Sigmoid colon (tissue), 7 donors: ENCODE measurements around the gene DUSP22. TPM values are rescaled to one million over a fixed set of nuclear protein-coding genes. Genes with fewer than 3 reads are reported as not detected.

Source experiments
- DNase-seq: peaks from one replicate; pipeline ENCODE4 v3.0.0-alpha.2; 2019
- H3K27ac ChIP-seq, 4 donors: fragments of 200-600 bp; sonication (generic); one replicate each; pipeline ENCODE4 v1.5.1; 2016 to 2019; ENCODE audit warnings: mild to moderate bottlenecking in 1 of 4
- H3K27me3 ChIP-seq, 3 donors: fragments of 200-600 bp; sonication (generic); one replicate each; pipeline ENCODE4 v1.5.1; 2019; ENCODE audit warnings: mild to moderate bottlenecking in 1 of 3
- H3K36me3 ChIP-seq, 4 donors: fragments of 200-600 bp; sonication (generic); one replicate each; pipeline ENCODE4 v1.5.1; 2016 to 2019
- H3K4me1 ChIP-seq, 4 donors: fragments of 200-600 bp; sonication (generic); one replicate each; pipeline ENCODE4 v1.5.1; 2017 to 2019
- H3K4me3 ChIP-seq, 4 donors: fragments of 200-600 bp; sonication (generic); one replicate each; pipeline ENCODE4 v1.5.1; 2017 to 2019; ENCODE audit warnings: mild to moderate bottlenecking in 2 of 4, moderate library complexity in 1 of 4
- H3K9me3 ChIP-seq, 4 donors: fragments of 200-600 bp in 3 of 4; sonication (generic) in 3 of 4; one replicate each; pipeline versions ENCODE4 v1.5.1 to v1.6.1; 2013 to 2019
- CTCF ChIP-seq, 4 experiments: fragments of 450-650 bp in 3 of 4; fragments of 200-600 bp in 1 of 4; IDR thresholded peaks; one replicate each; pipeline ENCODE4 v1.5.1; 2016 to 2019; ENCODE audit warnings: antibody characterized with exemption in 4 of 4, mild to moderate bottlenecking in 3 of 4, moderate library complexity in 2 of 4
- EP300 ChIP-seq, 4 donors: sonication (generic); formaldehyde crosslinking; IDR thresholded peaks; one replicate each; pipeline ENCODE4 v1.6.1; 2017; ENCODE audit warnings: antibody characterized with exemption in 4 of 4
- POLR2A ChIP-seq, 2 donors: fragments of 450-650 bp; IDR thresholded peaks; one replicate each; pipeline ENCODE4 v1.6.1; 2016; ENCODE audit warnings: antibody characterized with exemption in 2 of 2, mild to moderate bottlenecking in 2 of 2, moderate library complexity in 2 of 2
- POLR2AphosphoS5 ChIP-seq, 4 donors: sonication (generic); formaldehyde crosslinking; IDR thresholded peaks; one replicate each; pipeline ENCODE4 v1.6.1; 2017; ENCODE audit warnings: antibody characterized with exemption in 4 of 4
- WGBS, 2 donors: extraction: QIAGEN DNeasy Blood & Tissue Kit; methylation state at CpG; one replicate each; pipeline ENCODE4 v1.1.7; 2013; 5-methylcytosine and 5-hydroxymethylcytosine counted together
- intact Hi-C: fragments of 100-400 bp; cut with DNase I; formaldehyde crosslinking; loops from one replicate; pipeline ENCODE4 v1.15.1; 2023
- polyA plus RNA-seq, 3 donors: library from polyadenylated mRNA; stranded (reverse); fragments of 200-250 nt; gene quantifications; one replicate each; pipeline ENCODE4 v1.2.3, GENCODE V29; 2013
- total RNA-seq, 4 donors: library from RNA; depleted of rRNA; stranded (reverse); fragments of >200 nt; gene quantifications; one replicate each; pipeline ENCODE4 v1.1.0, GENCODE V29; 2016
- donor health status: healthy with polysubstance abuse.
- donor health status: Bipolar disorder and iron deficiency.
- donor health status: healthy.

Gene DUSP22
- total and polyA plus RNA-seq, 7 donors, result 15.7 to 113 (median 55.6) TPM

DNA sequence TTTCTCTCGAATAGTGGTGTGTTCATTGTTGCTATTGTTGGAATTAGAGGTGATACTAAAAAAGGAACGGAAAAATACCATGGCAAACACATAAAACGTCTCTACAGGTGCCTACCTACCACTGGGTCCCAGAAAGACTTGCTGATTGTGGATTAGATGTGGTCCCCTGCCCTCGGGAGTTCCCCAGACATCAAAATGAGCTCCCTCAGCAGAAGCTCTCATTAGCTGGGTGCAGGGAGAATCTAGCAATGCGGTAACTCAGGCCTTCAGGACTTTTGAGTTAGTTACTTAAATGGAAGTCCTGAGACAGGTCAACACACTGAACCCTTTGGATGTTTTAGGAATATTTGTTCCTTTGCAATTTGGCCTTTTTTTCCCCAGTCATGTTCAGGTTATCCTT, 105.3 kb downstream of the DUSP22 start:
- WGBS, 2 donors, result 79 to 80% methylated on average over 5 of the region's 5 CpGs
- Histone ChIP-seq H3K4me3 (no peak overlapping the region), H3K27me3 (peaks cover 11 to 42% (median 19%) of the 10 kb centered on the region in 3 donors), H3K4me1 (peaks cover 0 to 14% (median 11%) of the 10 kb centered on the region in 4 donors), H3K9me3 (no peaks in the 10 kb centered on the region), H3K36me3 (no peaks in the 10 kb centered on the region), H3K27ac (no peak overlapping the region)
- intact Hi-C loops, result no loop called here
- TF ChIP-seq POLR2A (IDR thresholded peaks at IDR 0.05) (no peak), POLR2AphosphoS5 (IDR thresholded peaks at IDR 0.05) (no peak), EP300 (IDR thresholded peaks at IDR 0.05) (no peak), CTCF (IDR thresholded peaks at IDR 0.05) (no peak)
- DNase-seq, result no peak

DNA sequence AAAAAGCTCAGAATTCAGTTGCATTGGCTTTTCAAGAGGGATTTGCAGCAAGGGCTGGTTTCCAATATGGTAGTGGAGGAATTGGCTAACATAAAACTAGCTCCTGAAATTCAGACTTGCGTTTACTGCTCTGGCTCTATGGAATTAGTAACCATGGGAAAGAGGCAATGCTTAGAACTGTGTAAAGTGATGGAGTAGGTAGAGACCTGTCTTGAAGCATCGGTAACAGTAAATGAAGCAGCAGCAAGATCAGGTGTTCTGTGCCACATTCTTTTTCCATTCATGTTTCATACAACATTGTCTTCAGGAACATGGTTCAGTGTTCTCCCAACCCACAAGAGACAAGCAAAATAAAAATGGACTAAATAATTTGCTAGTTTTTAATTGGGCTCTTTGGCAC, 105.8 kb downstream of the DUSP22 start:
- Histone ChIP-seq H3K36me3 (no peaks in the 10 kb centered on the region), H3K27ac (no peak overlapping the region), H3K4me3 (no peak overlapping the region), H3K9me3 (no peaks in the 10 kb centered on the region), H3K27me3 (peaks cover 8 to 37% (median 14%) of the 10 kb centered on the region in 3 donors), H3K4me1 (peaks cover 0 to 9% (median 7%) of the 10 kb centered on the region in 4 donors)
- TF ChIP-seq POLR2AphosphoS5 (IDR thresholded peaks at IDR 0.05) (no peak), EP300 (IDR thresholded peaks at IDR 0.05) (no peak), CTCF (IDR thresholded peaks at IDR 0.05) (no peak), POLR2A (IDR thresholded peaks at IDR 0.05) (no peak)
- intact Hi-C loops, result no loop called here
- DNase-seq, result no peak
- WGBS, 2 donors, result 90 to 91% methylated on average over 2 of the region's 2 CpGs

DNA sequence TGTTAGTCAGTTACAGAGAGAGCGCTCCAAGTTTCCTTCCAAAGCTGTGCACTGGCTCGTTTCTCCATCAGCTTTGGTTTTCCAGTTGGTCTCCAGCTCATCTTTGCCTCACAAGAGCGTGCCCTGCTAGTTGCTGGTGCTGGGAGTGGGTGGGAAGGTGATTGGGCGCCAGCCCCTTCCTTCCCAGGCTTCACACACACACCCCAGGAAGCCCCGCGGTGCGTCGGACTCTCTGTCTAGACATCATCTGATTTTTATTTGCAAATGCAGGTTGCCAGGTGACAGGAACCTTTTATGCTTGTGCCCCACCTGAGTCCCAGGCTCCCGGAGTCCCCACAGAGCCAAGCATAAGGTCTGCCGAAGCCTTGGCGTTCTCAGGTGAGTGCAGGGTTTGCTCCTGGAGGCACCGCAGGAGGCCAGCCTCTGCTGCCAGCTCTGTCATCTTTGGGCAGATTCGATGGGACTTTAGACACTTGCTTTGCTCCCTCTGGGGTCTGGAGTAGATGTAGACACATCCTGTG, 106.3 kb downstream of the DUSP22 start:
- Histone ChIP-seq H3K4me1 (peaks cover 0 to 4% (median 1%) of the 10 kb centered on the region in 4 donors), H3K4me3 (no peak overlapping the region), H3K9me3 (no peaks in the 10 kb centered on the region), H3K36me3 (no peaks in the 10 kb centered on the region), H3K27me3 (peaks cover 3 to 32% (median 9%) of the 10 kb centered on the region in 3 donors), H3K27ac (no peak overlapping the region)
- no peak for DNase-seq
- intact Hi-C loops, result no loop called here
- 79 to 88% methylated on average over 13 of the region's 13 CpGs for WGBS, 2 donors
- no peak for TF ChIP-seq EP300 (IDR thresholded peaks at IDR 0.05)
- no peak for TF ChIP-seq CTCF (IDR thresholded peaks at IDR 0.05)
- no peak for TF ChIP-seq POLR2A (IDR thresholded peaks at IDR 0.05)
- TF ChIP-seq POLR2AphosphoS5 (IDR thresholded peaks at IDR 0.05), result no peak

DNA sequence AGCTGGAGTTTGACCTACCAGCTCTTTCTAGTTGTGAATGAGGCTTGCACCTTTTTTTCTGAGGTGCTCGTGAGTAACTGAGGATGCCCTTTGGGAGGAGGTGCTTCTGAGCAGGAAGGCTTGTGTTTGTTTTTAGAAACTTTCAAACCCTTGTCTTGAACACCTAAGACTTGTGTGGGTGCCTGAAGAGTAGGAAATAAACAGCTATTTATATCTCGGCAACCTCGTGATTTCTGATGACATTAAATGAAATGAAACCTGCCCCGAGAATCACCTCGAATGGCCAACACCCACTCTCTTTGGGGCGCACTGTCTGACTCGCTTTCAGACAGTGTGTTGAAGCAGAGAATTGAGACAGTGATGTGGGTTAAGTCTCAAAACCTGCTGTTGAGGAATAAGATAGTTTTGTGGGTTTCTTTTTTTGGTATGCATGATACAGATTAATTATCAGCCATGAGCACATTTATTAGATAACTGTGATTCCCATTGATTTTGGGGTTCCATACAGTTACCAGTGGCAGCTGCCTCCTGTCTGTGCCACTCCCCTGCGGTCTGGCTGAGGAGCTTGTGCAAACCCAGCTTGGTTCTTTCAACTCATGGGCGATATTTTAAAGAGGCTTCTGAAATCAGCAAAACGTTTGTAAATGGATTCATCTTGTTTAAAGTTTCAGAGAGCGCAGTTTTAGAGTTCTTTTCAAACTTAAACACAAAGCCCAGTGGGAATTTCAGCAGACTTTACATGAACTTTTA, 107.7 kb downstream of the DUSP22 start:
- no peaks in the 10 kb centered on the region for H3K36me3 ChIP-seq
- TF ChIP-seq POLR2A (IDR thresholded peaks at IDR 0.05) (no peak), POLR2AphosphoS5 (IDR thresholded peaks at IDR 0.05) (no peak), EP300 (IDR thresholded peaks at IDR 0.05) (no peak), CTCF (IDR thresholded peaks at IDR 0.05) (no peak)
- no peak for DNase-seq
- 61 to 65% methylated on average over 11 of the region's 11 CpGs for WGBS, 2 donors
- no peaks in the 10 kb centered on the region for H3K4me1 ChIP-seq
- intact Hi-C loops, result no loop called here
- no peaks in the 10 kb centered on the region for H3K9me3 ChIP-seq
- H3K27me3 ChIP-seq, result peaks cover 0 to 18% (median 0%) of the 10 kb centered on the region in 3 donors
- no peak overlapping the region for H3K4me3 ChIP-seq
- no peak overlapping the region for H3K27ac ChIP-seq
